HG03135 (cell line): ENCODE measurements around the gene NEMF.
"Not testable (repeated sequence)": the region's sequence is repeated elsewhere in the genome, so short reads cannot be mapped to it uniquely, and the experiment has no call there.

Experiments
- ATAC-seq: cut with Tn5 transposase; IDR thresholded peaks from one replicate; pipeline ENCODE4 v1.9.1; 2021; ENCODE audit warnings: mild to moderate bottlenecking, moderate library complexity; ENCODE audit not compliant: unreplicated experiment

Gene NEMF

DNA sequence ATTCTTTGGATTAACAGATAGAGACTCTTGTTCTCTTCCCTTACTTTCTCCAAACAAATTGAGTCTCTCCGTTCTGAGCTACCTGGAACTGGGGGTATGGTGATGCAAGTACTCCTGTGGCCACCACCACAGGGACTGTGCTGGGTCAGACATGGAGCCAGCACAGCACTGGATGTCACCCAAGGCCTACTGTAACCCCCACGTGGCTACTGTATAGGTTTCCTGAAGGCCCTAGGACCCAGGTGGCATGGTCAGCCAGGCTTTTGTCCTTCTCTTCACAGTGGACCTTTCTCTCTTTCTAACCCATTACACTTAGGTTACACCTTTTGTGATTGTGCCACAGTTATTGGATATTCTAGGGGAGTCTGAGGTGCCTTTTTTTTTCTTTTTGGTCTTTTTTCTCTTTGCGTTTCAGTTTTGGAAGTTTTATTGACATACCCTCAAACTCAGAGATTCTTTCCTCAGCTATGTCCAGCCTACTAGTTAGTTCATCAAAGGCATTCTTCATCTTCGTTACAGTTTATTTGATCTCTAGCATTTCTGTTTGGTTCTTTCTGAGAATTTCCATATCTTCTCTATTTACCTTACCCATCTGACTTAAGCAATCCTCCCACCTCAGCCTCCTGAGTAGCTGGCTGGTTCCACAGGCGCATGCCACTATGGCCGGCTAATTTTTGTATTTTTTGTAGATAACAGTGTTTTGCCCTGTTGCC, 90.6 kb downstream of the NEMF start:
- no peak for ATAC-seq

DNA sequence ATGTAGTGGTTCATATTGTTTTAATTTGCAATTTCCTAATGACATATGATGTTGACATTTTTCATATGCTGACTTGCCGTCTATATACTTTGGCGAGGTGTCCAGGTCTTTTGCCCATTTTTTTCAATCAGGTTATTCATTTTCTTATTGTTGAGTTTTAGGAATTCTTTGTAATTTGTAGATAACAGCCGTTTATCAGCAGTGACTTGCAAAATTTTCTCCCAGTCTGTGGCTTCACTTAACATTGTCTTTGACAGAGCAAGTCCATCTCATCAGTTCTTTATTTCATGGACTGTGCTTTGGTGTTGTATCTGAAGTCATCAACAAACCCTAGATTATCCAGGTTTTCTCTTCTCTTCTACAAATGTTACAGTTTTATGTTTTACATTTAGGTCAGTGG, 97.2 kb downstream of the NEMF start:
- no peak for ATAC-seq

DNA sequence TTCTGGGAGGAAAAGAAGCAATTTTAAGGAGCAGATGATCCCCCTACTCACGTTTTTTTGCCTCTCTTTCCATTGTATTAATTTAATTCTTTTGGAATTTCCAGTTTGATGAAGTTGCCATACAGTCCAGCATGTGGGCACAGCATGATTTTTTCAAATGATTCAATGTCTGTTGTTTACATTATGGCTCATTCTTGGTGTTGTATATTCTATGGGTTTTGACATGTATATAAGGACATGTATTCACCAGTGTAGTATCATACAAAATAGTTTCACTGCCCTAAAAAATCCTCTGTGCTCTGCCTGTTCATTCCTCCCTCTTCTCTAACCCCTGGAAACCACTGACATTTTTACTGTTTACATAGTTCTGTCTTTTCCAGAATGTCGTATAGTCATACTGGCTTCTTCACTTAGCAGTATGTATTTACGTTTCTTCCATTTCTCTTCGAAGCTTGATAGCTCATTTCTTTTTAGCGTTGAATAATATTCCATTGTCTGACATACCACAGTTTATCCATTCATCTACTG, 98.0 kb downstream of the NEMF start:
- ATAC-seq: no peak

DNA sequence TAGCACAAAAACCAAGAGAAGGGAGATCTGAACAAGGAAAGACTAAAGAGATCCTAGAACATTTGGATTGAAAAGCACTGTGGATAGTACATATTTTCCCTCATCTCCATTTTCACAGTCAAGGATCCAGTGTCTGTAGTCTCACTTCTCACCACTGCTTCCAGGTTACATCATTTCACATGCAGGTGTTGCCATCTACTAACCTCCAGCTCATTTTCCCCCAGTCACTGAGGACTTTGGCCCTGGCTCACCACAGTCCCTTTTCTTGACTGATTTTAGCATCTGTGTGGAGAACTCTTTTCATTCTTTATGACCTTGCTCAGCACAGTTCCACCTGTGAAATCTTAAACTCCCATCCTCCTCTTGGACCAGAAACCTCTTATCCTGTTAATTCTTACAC, 106.1 kb downstream of the NEMF start:
- ATAC-seq: not testable (repeated sequence)

DNA sequence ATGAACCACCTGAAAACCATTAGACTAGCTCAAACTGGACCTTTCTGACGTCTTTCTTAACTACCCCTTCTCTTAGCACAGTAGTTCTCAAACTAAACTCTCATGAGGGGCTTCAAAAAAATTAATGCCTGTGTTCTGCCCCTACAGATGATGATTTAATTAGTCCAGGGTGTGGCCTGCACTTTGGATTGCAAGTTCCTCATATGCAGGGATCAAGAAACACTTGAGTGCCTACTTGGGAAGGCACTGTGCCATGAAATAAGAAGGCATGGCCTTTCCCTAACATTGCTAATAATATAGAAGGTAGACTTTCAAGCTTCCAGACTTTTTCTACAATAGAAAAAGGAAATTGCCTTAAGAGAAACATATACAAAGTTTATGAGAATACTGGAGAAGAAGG, 107.4 kb downstream of the NEMF start:
- ATAC-seq: no peak

DNA sequence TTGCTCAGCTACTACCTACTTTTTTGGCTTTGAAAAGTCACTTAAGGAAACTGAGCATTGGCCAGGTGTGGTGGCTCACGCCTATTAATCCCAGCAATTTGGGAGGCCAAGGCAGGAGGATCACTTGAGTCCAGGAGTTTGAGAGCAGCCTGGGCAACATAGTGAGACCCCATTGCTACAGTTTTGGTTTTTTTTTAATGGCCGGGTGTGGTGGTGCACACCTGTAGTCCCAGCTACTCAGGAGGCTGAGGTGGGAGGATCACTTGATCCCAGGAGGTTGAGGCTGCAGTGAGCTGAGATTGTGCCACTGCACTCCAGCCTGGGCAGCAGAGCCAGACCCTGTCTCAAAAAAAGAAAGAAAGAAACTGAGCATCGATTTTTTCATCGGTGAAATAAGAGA, 116.9 kb downstream of the NEMF start:
- not testable (repeated sequence) for ATAC-seq

DNA sequence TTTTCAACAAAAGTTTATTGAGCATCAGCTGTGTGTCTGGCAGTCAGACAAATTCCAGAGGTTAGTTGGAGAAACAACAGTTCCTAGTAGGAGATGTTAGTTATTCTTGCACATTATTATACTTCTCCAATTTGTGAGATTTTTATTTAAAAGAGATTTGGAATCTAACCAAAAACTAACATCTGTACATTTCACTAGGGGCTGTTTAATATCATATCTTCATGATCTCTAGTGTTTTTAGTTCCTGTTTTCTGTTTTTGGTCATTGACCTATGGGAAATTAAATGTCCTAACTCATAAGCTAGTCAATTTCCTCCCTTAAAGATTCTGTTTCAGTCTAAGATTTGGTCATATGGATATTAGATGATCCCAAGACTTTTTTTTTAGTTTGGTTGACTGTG, 118.8 kb downstream of the NEMF start:
- no peak for ATAC-seq

DNA sequence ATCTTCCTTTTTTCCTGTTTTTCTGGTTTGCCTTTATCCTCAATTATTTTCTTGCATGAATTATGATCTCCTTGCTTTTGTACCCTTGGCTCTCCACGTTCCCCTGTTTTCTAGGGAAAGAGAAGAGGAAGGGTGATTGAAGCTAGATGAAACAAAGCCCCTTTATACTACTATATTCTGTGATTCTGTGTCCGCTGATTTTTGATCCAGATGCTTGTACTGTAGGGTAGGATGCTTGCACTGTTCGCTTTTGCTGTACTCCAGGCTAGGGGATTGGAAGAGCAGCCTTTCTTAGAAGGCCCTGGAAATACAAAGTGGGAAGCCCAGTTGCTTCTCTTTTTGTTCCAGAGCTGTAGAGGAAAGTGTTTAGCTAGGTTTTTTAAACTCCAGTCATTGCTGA, 119.7 kb downstream of the NEMF start:
- no peak for ATAC-seq
